ENCODE measurements around the gene FLNC.

GRCh38 chr7:128903621-128904361, 73.6 kb downstream of the FLNC start:
- no peak for TF ChIP-seq CTCF (IDR thresholded peaks at IDR 0.05)
- TF ChIP-seq POLR2A (IDR thresholded peaks at IDR 0.05): no peak

Measured in esophagus squamous epithelium (tissue), 4 donors.